Gastroesophageal sphincter (tissue), 3 donors: ENCODE data around the gene ACTL8.

Experiments used
- POLR2A ChIP-seq, 2 donors: fragments of 450-650 bp; IDR thresholded peaks; one replicate each; pipeline ENCODE4 v1.6.1; 2017; ENCODE audit warnings: antibody characterized with exemption in 2 of 2, mild to moderate bottlenecking in 2 of 2, moderate library complexity in 1 of 2
- TF ChIP-seq, protein P1 (sequence below), 4 experiments: fragments of 200-600 bp in 2 of 4; fragments of 450-650 bp in 2 of 4; sonication (generic) in 1 of 4; IDR thresholded peaks; one replicate each; pipeline ENCODE4 v1.5.1; 2017 to 2019; ENCODE audit warnings: antibody characterized with exemption in 4 of 4, mild to moderate bottlenecking in 2 of 4, moderate library complexity in 2 of 4

DNA sequence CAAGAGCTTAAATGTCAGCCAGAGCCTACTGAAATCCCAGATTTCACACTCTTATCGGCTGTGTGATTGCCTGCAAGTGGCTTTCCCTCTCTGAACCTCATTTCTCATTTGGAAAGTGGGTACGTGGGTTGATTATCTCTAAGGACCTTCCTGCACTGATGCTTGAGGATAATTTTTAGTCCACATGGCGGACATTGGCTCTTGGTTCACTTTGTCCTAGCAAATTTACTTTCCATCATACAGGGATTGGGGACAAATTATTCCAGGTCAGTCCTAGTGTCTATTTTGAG, 111.6 kb downstream of the ACTL8 start:
- TF ChIP-seq POLR2A (IDR thresholded peaks at IDR 0.05), result no peak
- TF ChIP-seq, protein P1, sequence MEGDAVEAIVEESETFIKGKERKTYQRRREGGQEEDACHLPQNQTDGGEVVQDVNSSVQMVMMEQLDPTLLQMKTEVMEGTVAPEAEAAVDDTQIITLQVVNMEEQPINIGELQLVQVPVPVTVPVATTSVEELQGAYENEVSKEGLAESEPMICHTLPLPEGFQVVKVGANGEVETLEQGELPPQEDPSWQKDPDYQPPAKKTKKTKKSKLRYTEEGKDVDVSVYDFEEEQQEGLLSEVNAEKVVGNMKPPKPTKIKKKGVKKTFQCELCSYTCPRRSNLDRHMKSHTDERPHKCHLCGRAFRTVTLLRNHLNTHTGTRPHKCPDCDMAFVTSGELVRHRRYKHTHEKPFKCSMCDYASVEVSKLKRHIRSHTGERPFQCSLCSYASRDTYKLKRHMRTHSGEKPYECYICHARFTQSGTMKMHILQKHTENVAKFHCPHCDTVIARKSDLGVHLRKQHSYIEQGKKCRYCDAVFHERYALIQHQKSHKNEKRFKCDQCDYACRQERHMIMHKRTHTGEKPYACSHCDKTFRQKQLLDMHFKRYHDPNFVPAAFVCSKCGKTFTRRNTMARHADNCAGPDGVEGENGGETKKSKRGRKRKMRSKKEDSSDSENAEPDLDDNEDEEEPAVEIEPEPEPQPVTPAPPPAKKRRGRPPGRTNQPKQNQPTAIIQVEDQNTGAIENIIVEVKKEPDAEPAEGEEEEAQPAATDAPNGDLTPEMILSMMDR (IDR thresholded peaks at IDR 0.05), result no peak
